Ishikawa (cell line): ENCODE measurements around the gene NWD2.

Source experiments
- CEBPB ChIP-seq: IDR thresholded peaks from 2 replicates; pipeline ENCODE4 v1.6.1; 2012
- CREB1 ChIP-seq: IDR thresholded peaks from 2 replicates; pipeline ENCODE4 v1.6.1; 2012; ENCODE audit warnings: low read depth
- EGR1 ChIP-seq: IDR thresholded peaks from 2 replicates; pipeline ENCODE4 v1.6.1; 2012
- EP300 ChIP-seq: IDR thresholded peaks from 2 replicates; pipeline ENCODE4 v1.6.1; 2012; ENCODE audit warnings: borderline replicate concordance
- FOXM1 ChIP-seq: IDR thresholded peaks from 2 replicates; pipeline ENCODE4 v1.6.1; 2012; ENCODE audit warnings: low read depth, borderline replicate concordance
- MAX ChIP-seq: IDR thresholded peaks from 2 replicates; pipeline ENCODE4 v1.6.1; 2012
- NFIC ChIP-seq: IDR thresholded peaks from 2 replicates; pipeline ENCODE4 v1.6.1; 2012
- RAD21 ChIP-seq: IDR thresholded peaks from 2 replicates; pipeline ENCODE4 v1.6.1; 2012; ENCODE audit warnings: low read depth
- REST ChIP-seq: IDR thresholded peaks from 2 replicates; pipeline ENCODE4 v1.6.1; 2012; ENCODE audit warnings: low read depth, mild to moderate bottlenecking
- TAF1 ChIP-seq: IDR thresholded peaks from 2 replicates; pipeline ENCODE4 v1.6.1; 2012; ENCODE audit warnings: low read depth, mild to moderate bottlenecking
- TCF12 ChIP-seq: IDR thresholded peaks from 2 replicates; pipeline ENCODE4 v1.6.1; 2012; ENCODE audit warnings: low read depth
- TEAD4 ChIP-seq: IDR thresholded peaks from 2 replicates; pipeline ENCODE4 v1.6.1; 2012
- USF1 ChIP-seq: IDR thresholded peaks from 2 replicates; pipeline ENCODE4 v1.6.1; 2012
- YY1 ChIP-seq: IDR thresholded peaks from 2 replicates; pipeline ENCODE4 v1.6.1; 2012; ENCODE audit warnings: low read depth
- ZBTB7A ChIP-seq: IDR thresholded peaks from 2 replicates; pipeline ENCODE4 v1.6.1; 2012; ENCODE audit warnings: low read depth

Gene NWD2

GRCh38 chr4:37467824-37468223 lies 223.3 kb downstream of the NWD2 start:
- TF ChIP-seq EP300 (no peak), EGR1 (no peak), RAD21 (no peak), TEAD4 (no peak), MAX (no peak), USF1 (no peak), FOXM1 (no peak), REST (no peak), NFIC (no peak), CREB1 (no peak), CEBPB (no peak), TAF1 (no peak), ZBTB7A (no peak), YY1 (no peak), TCF12 (no peak)

GRCh38 chr4:37469286-37469685 lies 224.7 kb downstream of the NWD2 start:
- TF ChIP-seq RAD21 (no peak), NFIC (no peak)

- TF ChIP-seq FOXM1 (no peak), ZBTB7A (no peak), CEBPB (no peak), EP300 (no peak), YY1 (no peak), EGR1 (no peak), TAF1 (no peak), NFIC (no peak), TEAD4 (no peak), TCF12 (no peak), MAX (no peak), RAD21 (no peak), USF1 (no peak), CREB1 (no peak), REST (no peak)
Measured at GRCh38 chr4:37470245-37470644, 225.7 kb downstream of the NWD2 start.

- TF ChIP-seq TAF1 (no peak), TCF12 (no peak), TEAD4 (no peak), REST (no peak), FOXM1 (no peak), RAD21 (no peak)
Measured at GRCh38 chr4:37471093-37471492, 226.6 kb downstream of the NWD2 start.

GRCh38 chr4:37471971-37472370 lies 227.4 kb downstream of the NWD2 start:
- no peak for TF ChIP-seq EGR1
- TF ChIP-seq FOXM1: no peak
- TF ChIP-seq MAX: no peak
- TF ChIP-seq CREB1: no peak
- no peak for TF ChIP-seq ZBTB7A
- TF ChIP-seq NFIC: no peak
- TF ChIP-seq RAD21: no peak
- TF ChIP-seq TCF12: no peak
- no peak for TF ChIP-seq EP300
- TF ChIP-seq YY1: no peak
- TF ChIP-seq USF1: no peak
